K562 (cell line): ENCODE results near the gene EPB41L4A. TPM values are rescaled to one million over a fixed set of nuclear protein-coding genes. Genes with fewer than 3 reads are reported as not detected.

Experiments used
- CHD7 ChIP-seq: fragments of 200-600 bp; sonication (generic); IDR thresholded peaks from one replicate; pipeline ENCODE4 v1.6.1; 2012; ENCODE audit warnings: mild to moderate bottlenecking, low read depth, low read length, inconsistent platforms
- DNMT1 ChIP-seq: fragments of 450-650 bp; IDR thresholded peaks from 2 replicates; pipeline ENCODE4 v1.6.1; 2016; ENCODE audit warnings: antibody characterized with exemption, mild to moderate bottlenecking
- EGR1 ChIP-seq: fragments of 450-650 bp; conservative IDR thresholded peaks from 2 replicates; pipeline ENCODE4 v1.6.1; 2017; ENCODE audit warnings: mild to moderate bottlenecking
- ELF2 ChIP-seq: fragments of 250-450 bp; sonication (Bioruptor Pico); IDR thresholded peaks from 2 replicates; pipeline ENCODE4 v1.5.0; 2021; ENCODE audit warnings: mild to moderate bottlenecking
- HBP1 ChIP-seq: fragments of 450-650 bp; formaldehyde crosslinking; IDR thresholded peaks from 2 replicates; pipeline ENCODE4 v1.4.0; 2022; ENCODE audit warnings: missing genetic modification characterization
- HDAC1 ChIP-seq, 2 experiments: fragments of 450-650 bp; IDR thresholded peaks; 2 replicates each; pipeline ENCODE4 v1.6.1; 2016 to 2017; ENCODE audit warnings: inconsistent platforms in 1 of 2, mild to moderate bottlenecking in 1 of 2, moderate library complexity in 1 of 2
- HDAC8 ChIP-seq: fragments of 450-650 bp; IDR thresholded peaks from 2 replicates; pipeline ENCODE4 v1.6.1; 2016; ENCODE audit warnings: mild to moderate bottlenecking, missing genetic modification characterization, moderate library complexity, missing compliant biosample characterization
- ID3 ChIP-seq, 2 experiments: fragments of 250-450 bp in 1 of 2; fragments of 450-650 bp in 1 of 2; sonication (Bioruptor Pico) in 1 of 2; IDR thresholded peaks; 2 replicates each; pipeline versions ENCODE4 v1.6.1 to v1.8.0; 2016 to 2021; ENCODE audit warnings: mild to moderate bottlenecking in 2 of 2, moderate library complexity in 2 of 2, missing compliant biosample characterization in 1 of 2, missing genetic modification characterization in 1 of 2
- KLF10 ChIP-seq: fragments of 250-450 bp; sonication (Bioruptor Pico); IDR thresholded peaks from 2 replicates; pipeline ENCODE4 v1.6.1; 2021; ENCODE audit warnings: matching md5 sums
- RFX5 ChIP-seq: IDR thresholded peaks from 2 replicates; pipeline ENCODE4 v1.6.1; 2011; ENCODE audit warnings: low read depth, mild to moderate bottlenecking, improper control_type of control experiment, low read length
- SLC30A9 ChIP-seq: fragments of 250-450 bp; sonication (Bioruptor Pico); IDR thresholded peaks from 2 replicates; pipeline ENCODE4 v1.8.0; 2022; ENCODE audit warnings: mild to moderate bottlenecking, moderate library complexity
- TEAD2 ChIP-seq: fragments of 450-650 bp; IDR thresholded peaks from 2 replicates; pipeline ENCODE4 v1.6.1; 2016; ENCODE audit warnings: missing genetic modification characterization, control low read depth, missing compliant biosample characterization
- ZNF561 ChIP-seq: fragments of 450-650 bp; formaldehyde crosslinking; conservative IDR thresholded peaks from 2 replicates; pipeline ENCODE4 v1.4.0; 2020; ENCODE audit warnings: mild to moderate bottlenecking, moderate library complexity
- ZNF644 ChIP-seq: fragments of 200-800 bp; sonication (Bioruptor generic); IDR thresholded peaks from 2 replicates; pipeline ENCODE4 v1.6.1; 2016; ENCODE audit warnings: low read depth, missing genetic modification characterization, missing compliant biosample characterization
- ZNF764 ChIP-seq: fragments of 250-450 bp; sonication (Bioruptor Pico); IDR thresholded peaks from 2 replicates; pipeline ENCODE4 v1.4.0; 2020; ENCODE audit warnings: low read depth, mild to moderate bottlenecking, moderate library complexity
- polyA plus RNA-seq, 8 experiments: library from polyadenylated mRNA; depleted of rRNA in 4 of 8; stranded (reverse) in 5 of 8; unstranded in 3 of 8; fragments of >200 nt; fragmentation: Nextera tagmentation in 2 of 8; fragmentation: Illumina TruSeq in 1 of 8; extraction: Ambion mirVana in 2 of 8; extraction: Trizol in 1 of 8; gene quantifications; 2 replicates each; pipeline versions ENCODE4 v1.2.1 to v1.2.3, GENCODE V29; 2011 to 2014; ENCODE audit warnings: inconsistent platforms in 1 of 8, missing spikeins in 1 of 8
- total RNA-seq, 7 experiments: library from RNA; depleted of rRNA in 6 of 7; stranded (reverse); fragments of >200 nt in 6 of 7; fragmentation: Illumina TruSeq in 2 of 7; extraction: Trizol in 2 of 7; gene quantifications; 2 replicates each; pipeline versions ENCODE4 v1.2.1 to v1.2.3, GENCODE V29; 2011 to 2021; ENCODE audit warnings: low replicate concordance in 1 of 7

EPB41L4A gene
- total and polyA plus RNA-seq, 9 of the 15 experiments (the other 6 are each of a cell fraction or from before 2014, with no cell fraction given) = 0.04 to 0.35 (median 0.12) TPM; not detected in 3

DNA sequence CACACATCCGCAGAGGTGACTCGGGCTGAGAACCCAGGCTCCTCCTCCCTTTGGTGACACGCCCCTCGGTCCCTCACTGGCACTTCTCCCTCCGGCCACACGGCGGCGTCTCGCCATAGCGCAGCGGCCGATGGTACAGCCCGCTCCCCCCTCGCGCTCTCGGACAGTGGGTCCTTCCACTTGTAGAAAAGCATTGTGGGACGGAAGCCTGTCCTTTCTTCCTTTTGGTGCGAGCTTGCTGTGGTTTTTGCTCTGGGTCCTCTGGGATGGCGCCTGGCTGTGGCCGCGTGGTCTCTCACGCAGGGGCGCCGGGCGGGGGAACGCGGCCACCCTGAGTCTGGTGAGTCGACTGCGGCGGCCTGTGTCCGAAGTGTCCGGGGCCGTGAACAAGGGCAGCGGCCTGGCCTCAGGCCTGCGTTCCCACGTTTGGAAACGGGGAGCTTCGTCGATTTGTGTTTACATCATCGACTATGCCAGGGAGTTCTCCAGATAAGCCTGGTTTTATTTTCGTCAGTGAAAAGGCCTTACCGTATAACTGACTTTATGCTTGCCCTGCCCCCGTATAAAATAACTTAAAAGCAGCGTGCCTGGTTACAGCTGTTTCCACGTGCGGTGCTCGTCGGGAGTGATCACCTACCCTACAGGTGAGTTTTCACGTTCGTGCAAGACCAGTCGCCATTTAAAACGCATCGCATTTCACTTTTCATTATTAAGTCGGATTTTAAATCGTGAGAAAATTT, 258.3 kb downstream of the EPB41L4A start (continued):
- TF ChIP-seq HDAC8 (no peak), EGR1 (no peak), RFX5 (no peak), SLC30A9 (CRISPR knock-in tag) (no peak), KLF10 (CRISPR knock-in tag) (no peak), HDAC1 (IDR thresholded peaks at IDR 0.05) (peak in 1 of 2 experiments; percentile 94; a peak in 2 of 4 replicates), CHD7 (no peak), ID3 (CRISPR knock-in tag; IDR thresholded peaks at IDR 0.05) (no peak), ID3 (tag; IDR thresholded peaks at IDR 0.05) (peak; percentile 86; the same call in 1 of the 2 replicates), DNMT1 (no peak), ZNF764 (CRISPR knock-in tag) (no peak), ZNF561 (no peak), ZNF644 (tag) (no peak), TEAD2 (tag) (no peak), ELF2 (CRISPR knock-in tag) (no peak; the same call in 1 of the 2 replicates), HBP1 (CRISPR knock-in tag) (peak; percentile 79)
